ENCODE results near the gene MAGEB4.

DNA sequence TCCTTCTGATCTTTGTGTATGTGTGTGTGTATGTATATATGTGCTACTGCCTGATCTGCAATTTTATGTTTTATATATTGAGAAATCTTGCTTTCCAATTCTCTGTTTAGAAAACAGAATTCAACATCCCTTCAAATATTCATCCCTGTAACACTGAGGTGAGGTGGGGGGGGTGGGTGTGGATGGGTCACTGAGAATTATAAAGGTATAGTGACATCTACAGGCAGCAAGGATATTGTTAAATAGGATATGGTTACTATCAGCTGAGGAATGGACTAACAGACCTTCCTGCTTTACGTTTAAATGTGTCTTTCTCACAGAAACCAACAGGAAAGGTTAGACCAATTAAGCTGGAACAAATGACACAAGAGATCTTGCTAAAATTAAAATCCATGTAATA is 45.5 kb upstream of the MAGEB4 start:
- TF ChIP-seq CTCF (optimal IDR thresholded peaks at IDR 0.05 in 1 of 3, IDR thresholded peaks at IDR 0.05 in 1 of 3, conservative IDR thresholded peaks at IDR 0.05 in 1 of 3; ENCODE audit: extremely low read depth in 1 of 3, insufficient read depth in 2 of 3, low read length in 3 of 3), result peak in 1 of 3 experiments; percentile 19
- TF ChIP-seq EZH2 (IDR thresholded peaks at IDR 0.05; ENCODE audit: low read length), result no peak
